Measurements from ENCODE around the gene PNMT.
"Not testable (repeated sequence)": the region's sequence is repeated elsewhere in the genome, so short reads cannot be mapped to it uniquely, and the experiment has no call there.

Gene PNMT

GRCh38 chr17:39694593-39694992 is 26.3 kb downstream of the PNMT start:
- no peak for DNase-seq

- DNase-seq = no peak
Observed at GRCh38 chr17:39695089-39695474, 26.8 kb downstream of the PNMT start.

GRCh38 chr17:39696731-39697130 is 28.5 kb downstream of the PNMT start:
- DNase-seq = no peak

GRCh38 chr17:39697961-39698360 is 29.7 kb downstream of the PNMT start:
- no peak for DNase-seq

- DNase-seq = not testable (repeated sequence)
Observed at GRCh38 chr17:39699157-39699817, 31.0 kb downstream of the PNMT start.

GRCh38 chr17:39699818-39700147 is 31.5 kb downstream of the PNMT start, which contains the start of gene ERBB2:
Gene ERBB2, plus strand, starts transcription at chr17:39700064. Its CDS starts 175 bp downstream, at chr17:39700239.
- peak; percentile 18 for DNase-seq

- no peak for DNase-seq
Observed at GRCh38 chr17:39700148-39700987, 32.1 kb downstream of the PNMT start.

- no peak for DNase-seq
Observed at GRCh38 chr17:39701012-39701783, 32.9 kb downstream of the PNMT start.

GRCh38 chr17:39701784-39702422 is 33.6 kb downstream of the PNMT start:
- DNase-seq = no peak

- DNase-seq = no peak
Observed at GRCh38 chr17:39702901-39703893, 34.9 kb downstream of the PNMT start.

- DNase-seq = no peak
Observed at GRCh38 chr17:39703913-39704312, 35.7 kb downstream of the PNMT start.

- DNase-seq = no peak
Observed at GRCh38 chr17:39704821-39705551, 36.7 kb downstream of the PNMT start.

GRCh38 chr17:39705786-39706348 is 37.6 kb downstream of the PNMT start:
- no peak for DNase-seq

- no peak for DNase-seq
Observed at GRCh38 chr17:39706383-39706782, 38.1 kb downstream of the PNMT start.

GRCh38 chr17:39706921-39707337 is 38.7 kb downstream of the PNMT start:
- no peak for DNase-seq

GRCh38 chr17:39709319-39709997 is 41.2 kb downstream of the PNMT start:
- no peak for DNase-seq

GRCh38 chr17:39709998-39710964 is 42.0 kb downstream of the PNMT start:
- no peak for DNase-seq

GRCh38 chr17:39711071-39711470 is 42.8 kb downstream of the PNMT start:
- DNase-seq = not testable (repeated sequence)

GRCh38 chr17:39711851-39712250 is 43.6 kb downstream of the PNMT start:
- DNase-seq = no peak
